BLaER1 treated with 17β-estradiol and CSF1 and Interleukin-3, amounts not matched to agents 10 nM and 100 nM (cell line): ENCODE data around the gene NBR1.

Source experiments
- H3K27ac ChIP-seq, 11 experiments: shearing (Covaris generic); formaldehyde crosslinking; 2 replicates each; pipeline ENCODE4 v1.8.1; 2022
- H3K27me3 ChIP-seq, 11 experiments: shearing (Covaris generic); formaldehyde crosslinking; 2 replicates each; pipeline ENCODE4 v1.8.1; 2022
- H3K36me3 ChIP-seq, 11 experiments: shearing (Covaris generic); formaldehyde crosslinking; 2 replicates each; pipeline ENCODE4 v1.8.1; 2022
- H3K4me1 ChIP-seq, 10 experiments: shearing (Covaris generic); formaldehyde crosslinking; 2 replicates each; pipeline ENCODE4 v1.8.1; 2022
- H3K4me2 ChIP-seq, 11 experiments: shearing (Covaris generic); formaldehyde crosslinking; 2 replicates each; pipeline ENCODE4 v1.8.1; 2022
- H3K4me3 ChIP-seq, 10 experiments: shearing (Covaris generic); formaldehyde crosslinking; 2 replicates each; pipeline ENCODE4 v1.8.1; 2022
- H3K9ac ChIP-seq, 11 experiments: shearing (Covaris generic); formaldehyde crosslinking; 2 replicates each; pipeline ENCODE4 v1.8.1; 2022
- H3K9me3 ChIP-seq, 11 experiments: shearing (Covaris generic); formaldehyde crosslinking; replicated peaks in 1 of 11; 2 replicates each; pipeline ENCODE4 v1.8.1; 2022
- H4K20me1 ChIP-seq, 11 experiments: shearing (Covaris generic); formaldehyde crosslinking; 2 replicates each; pipeline ENCODE4 v1.8.1; 2022
- Cebpa-rat ChIP-seq, 11 experiments: shearing (Covaris generic); IDR thresholded peaks; 2 replicates each; pipeline ENCODE4 v1.8.1; 2022

NBR1 gene

DNA sequence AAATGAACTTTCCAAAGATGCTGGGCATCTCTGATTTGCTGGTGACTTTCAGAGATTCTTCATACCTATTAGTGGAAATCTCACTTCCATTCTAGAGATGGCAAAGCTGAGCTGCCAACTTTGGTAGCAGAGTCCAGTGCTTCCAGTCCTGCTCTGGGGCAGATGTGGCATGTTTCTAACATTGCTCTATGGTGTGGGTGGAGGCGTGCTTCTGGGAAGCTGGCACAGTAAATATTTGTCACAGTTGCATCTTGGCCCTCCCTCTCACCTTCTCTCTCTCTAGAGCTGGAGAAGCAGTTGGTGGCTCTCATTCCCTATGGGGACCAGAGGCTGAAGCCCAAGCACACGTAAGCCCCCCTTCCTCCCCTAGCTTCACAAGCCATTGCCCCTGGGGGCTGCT is 42.5 kb downstream of the NBR1 start:
- peak overlapping the region in 8 of 10 experiments; percentile 80 to 91 (median 86); a peak in 16 of 20 replicates for H3K4me3 ChIP-seq
- TF ChIP-seq Cebpa-rat (IDR thresholded peaks at IDR 0.05), result no peak
- H3K36me3 ChIP-seq, result peaks cover 18 to 75% (median 53%) of the 10 kb centered on the region in 11 experiments; a peak in 21 of 22 replicates
- H3K27ac ChIP-seq, result peak overlapping the region; percentile 59 to 98 (median 89); a peak in 18 of 22 replicates
- peaks cover 0 to 58% (median 18%) of the 10 kb centered on the region in 11 experiments; a peak in 12 of 22 replicates for H4K20me1 ChIP-seq
- peak overlapping the region; percentile 86 to 100 (median 98) for H3K4me2 ChIP-seq
- peaks cover 34 to 71% (median 43%) of the 10 kb centered on the region in 10 experiments for H3K4me1 ChIP-seq
- no peaks in the 10 kb centered on the region for H3K9me3 ChIP-seq
- peak overlapping the region; percentile 78 to 98 (median 90); a peak in 20 of 22 replicates for H3K9ac ChIP-seq
- no peaks in the 10 kb centered on the region for H3K27me3 ChIP-seq

GRCh38 chr17:43215341-43215740 is 44.3 kb downstream of the NBR1 start:
- H3K27me3 ChIP-seq, result no peaks in the 10 kb centered on the region
- TF ChIP-seq Cebpa-rat (IDR thresholded peaks at IDR 0.05), result no peak
- H3K27ac ChIP-seq, result no peak overlapping the region
- peak overlapping the region in 1 of 11 experiments; percentile 14; a peak in 1 of 22 replicates for H3K9ac ChIP-seq
- peaks cover 0 to 76% (median 26%) of the 10 kb centered on the region in 11 experiments; a peak in 13 of 22 replicates for H4K20me1 ChIP-seq
- H3K36me3 ChIP-seq, result peaks cover 18 to 75% (median 58%) of the 10 kb centered on the region in 11 experiments; a peak in 21 of 22 replicates
- H3K4me2 ChIP-seq, result peak overlapping the region in 3 of 11 experiments; percentile 94 to 100 (median 99); a peak in 6 of 22 replicates
- H3K9me3 ChIP-seq, result no peaks in the 10 kb centered on the region
- H3K4me3 ChIP-seq, result no peak overlapping the region
- H3K4me1 ChIP-seq, result peaks cover 48 to 85% (median 58%) of the 10 kb centered on the region in 10 experiments

- H3K4me3 ChIP-seq, result no peak overlapping the region
- H4K20me1 ChIP-seq, result peaks cover 0 to 87% (median 33%) of the 10 kb centered on the region in 11 experiments; a peak in 14 of 22 replicates
- peaks cover 18 to 84% (median 58%) of the 10 kb centered on the region in 11 experiments; a peak in 21 of 22 replicates for H3K36me3 ChIP-seq
- peak overlapping the region in 4 of 11 experiments; percentile 1 to 100 (median 96); a peak in 7 of 22 replicates for H3K4me2 ChIP-seq
- H3K9ac ChIP-seq, result no peak overlapping the region
- H3K9me3 ChIP-seq, result no peaks in the 10 kb centered on the region
- no peaks in the 10 kb centered on the region for H3K27me3 ChIP-seq
- no peak for TF ChIP-seq Cebpa-rat (IDR thresholded peaks at IDR 0.05)
- no peak overlapping the region for H3K27ac ChIP-seq
- peaks cover 49 to 86% (median 60%) of the 10 kb centered on the region in 10 experiments for H3K4me1 ChIP-seq
Measured at GRCh38 chr17:43216369-43216761, 45.4 kb downstream of the NBR1 start.

DNA sequence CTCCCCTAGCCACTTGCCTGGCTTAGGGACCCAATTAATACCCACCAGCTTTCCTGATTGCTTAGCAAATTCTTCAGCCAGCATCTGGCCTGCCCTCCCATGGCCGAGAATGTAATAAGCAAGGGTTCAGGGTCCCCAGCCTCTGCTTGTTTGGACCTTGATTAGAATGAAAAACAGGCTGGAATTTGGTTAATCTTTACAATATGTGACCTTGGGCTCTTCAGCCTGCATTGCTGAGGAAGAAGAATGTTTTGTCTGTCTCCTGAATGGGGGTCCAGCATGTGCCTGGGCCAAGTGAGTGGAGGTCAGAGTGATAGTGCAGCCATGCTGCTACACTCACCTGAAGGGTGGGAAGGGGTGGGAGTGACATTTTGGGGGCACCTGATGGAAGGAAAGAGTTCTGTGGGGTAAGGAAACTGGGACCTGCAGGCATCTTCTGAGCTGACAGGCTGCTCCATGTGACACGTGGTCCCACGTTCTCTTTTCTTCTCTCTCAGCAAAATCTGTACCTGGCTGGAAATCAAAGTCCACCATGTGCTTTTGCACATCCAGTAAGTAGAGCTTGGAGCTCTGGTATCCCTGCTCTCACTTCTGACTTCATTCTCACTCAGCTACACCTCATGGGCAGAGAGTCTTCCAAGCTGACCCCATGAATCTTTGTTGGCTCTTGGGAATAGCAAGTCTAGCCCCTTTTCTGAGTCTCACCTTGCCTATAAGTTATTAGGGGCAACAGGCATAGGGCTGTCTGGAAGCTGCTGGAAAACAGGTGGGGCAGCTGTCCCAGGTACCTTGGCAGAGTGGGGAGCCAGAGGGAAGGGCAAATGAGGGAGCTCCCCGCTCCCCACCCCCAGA is 46.0 kb downstream of the NBR1 start:
- no peak for TF ChIP-seq Cebpa-rat (IDR thresholded peaks at IDR 0.05)
- no peak overlapping the region for H3K27ac ChIP-seq

GRCh38 chr17:43217614-43218087 is 46.6 kb downstream of the NBR1 start:
- H3K4me3 ChIP-seq, result no peak overlapping the region
- H3K4me1 ChIP-seq, result peaks cover 52 to 89% (median 63%) of the 10 kb centered on the region in 10 experiments
- H3K9ac ChIP-seq, result peak overlapping the region in 2 of 11 experiments; percentile 31 to 40; a peak in 2 of 22 replicates
- H3K27me3 ChIP-seq, result no peaks in the 10 kb centered on the region
- H3K4me2 ChIP-seq, result peak overlapping the region in 5 of 11 experiments; percentile 5 to 35 (median 26); a peak in 5 of 22 replicates
- no peaks in the 10 kb centered on the region for H3K9me3 ChIP-seq
- H4K20me1 ChIP-seq, result peaks cover 0 to 100% (median 33%) of the 10 kb centered on the region in 11 experiments; a peak in 14 of 22 replicates
- TF ChIP-seq Cebpa-rat (IDR thresholded peaks at IDR 0.05), result no peak
- H3K36me3 ChIP-seq, result peaks cover 18 to 97% (median 64%) of the 10 kb centered on the region in 11 experiments; a peak in 21 of 22 replicates
- H3K27ac ChIP-seq, result no peak overlapping the region

More for the DNA sequence above, 46.0 kb downstream of the NBR1 start:
- peaks cover 0 to 93% (median 33%) of the 10 kb centered on the region in 11 experiments; a peak in 14 of 22 replicates for H4K20me1 ChIP-seq
- no peaks in the 10 kb centered on the region for H3K27me3 ChIP-seq
- peaks cover 18 to 90% (median 58%) of the 10 kb centered on the region in 11 experiments; a peak in 21 of 22 replicates for H3K36me3 ChIP-seq
- peak overlapping the region in 6 of 11 experiments; percentile 1 to 100 (median 64); a peak in 9 of 22 replicates for H3K4me2 ChIP-seq
- H3K9me3 ChIP-seq, result no peaks in the 10 kb centered on the region
- peak overlapping the region in 2 of 11 experiments; percentile 31 to 40; a peak in 2 of 22 replicates for H3K9ac ChIP-seq
- peaks cover 54 to 89% (median 64%) of the 10 kb centered on the region in 10 experiments for H3K4me1 ChIP-seq
- H3K4me3 ChIP-seq, result no peak overlapping the region

DNA sequence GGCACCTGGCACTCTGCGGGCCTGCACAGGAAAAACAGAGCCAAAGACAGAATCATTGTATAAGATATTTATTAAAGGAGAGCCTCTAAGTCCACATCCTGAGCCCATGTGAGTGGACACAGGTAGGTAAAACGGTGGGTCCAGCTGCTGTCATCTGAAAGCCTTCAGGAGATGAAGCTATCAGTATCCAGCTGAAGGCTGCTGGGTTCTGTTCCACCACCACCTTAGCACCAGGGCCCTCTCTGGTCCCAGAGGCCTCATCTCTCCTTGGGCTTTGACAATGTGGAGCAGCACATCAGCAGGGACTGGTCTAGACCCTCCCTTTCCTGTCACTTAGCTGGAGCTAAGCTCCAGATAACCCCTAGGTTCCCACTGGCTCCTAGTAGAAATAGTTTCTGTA is 48.0 kb downstream of the NBR1 start:
- Histone ChIP-seq H3K4me2 (peak overlapping the region in 7 of 11 experiments; percentile 13 to 70 (median 45); a peak in 6 of 22 replicates), H3K27ac (no peak overlapping the region), H3K9ac (peak overlapping the region in 3 of 11 experiments; percentile 13 to 40 (median 34); a peak in 2 of 22 replicates), H3K4me1 (peaks cover 45 to 80% (median 56%) of the 10 kb centered on the region in 10 experiments), H3K9me3 (no peaks in the 10 kb centered on the region), H3K4me3 (no peak overlapping the region), H4K20me1 (peaks cover 0 to 100% (median 40%) of the 10 kb centered on the region in 11 experiments; a peak in 14 of 22 replicates), H3K27me3 (no peaks in the 10 kb centered on the region), H3K36me3 (peaks cover 18 to 100% (median 64%) of the 10 kb centered on the region in 11 experiments; a peak in 21 of 22 replicates)
- no peak for TF ChIP-seq Cebpa-rat (IDR thresholded peaks at IDR 0.05)

DNA sequence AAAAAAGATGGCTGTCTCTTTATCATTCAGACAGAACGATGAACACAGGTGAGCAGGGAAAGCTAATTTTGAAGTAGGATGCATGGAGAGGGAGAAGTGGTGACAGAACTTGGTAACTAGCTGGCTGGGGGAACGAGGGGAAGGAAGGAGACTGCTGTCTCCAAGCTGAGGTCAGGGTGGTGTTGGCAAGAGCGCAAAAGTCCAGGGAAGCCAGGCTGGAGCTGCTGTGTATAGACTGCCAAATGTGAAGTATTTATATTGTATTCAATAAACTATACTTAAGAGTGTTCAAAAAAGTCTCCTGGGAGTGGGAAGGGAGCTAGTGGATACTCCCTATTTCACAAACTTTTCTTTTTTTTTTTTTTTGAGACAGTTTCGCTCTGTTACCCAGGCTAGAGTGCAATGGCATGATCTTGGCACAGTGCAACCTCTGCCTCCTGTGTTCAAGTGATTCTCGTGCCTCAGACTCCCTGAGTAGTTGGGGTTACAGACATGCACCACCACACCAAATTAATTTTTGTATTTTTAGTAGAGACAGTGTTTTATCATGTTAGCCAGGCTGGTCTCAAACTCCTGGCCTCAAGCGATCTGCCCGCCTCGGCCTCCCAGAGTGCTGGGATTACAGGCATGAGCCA is 48.8 kb downstream of the NBR1 start:
- H3K9ac ChIP-seq, result peak overlapping the region in 1 of 11 experiments; percentile 47; a peak in 2 of 22 replicates
- H3K36me3 ChIP-seq, result peaks cover 18 to 100% (median 64%) of the 10 kb centered on the region in 11 experiments; a peak in 21 of 22 replicates
- H3K4me1 ChIP-seq, result peaks cover 41 to 78% (median 56%) of the 10 kb centered on the region in 10 experiments
- H3K9me3 ChIP-seq, result no peaks in the 10 kb centered on the region
- H3K4me3 ChIP-seq, result no peak overlapping the region
- peaks cover 0 to 100% (median 42%) of the 10 kb centered on the region in 11 experiments; a peak in 14 of 22 replicates for H4K20me1 ChIP-seq
- H3K27me3 ChIP-seq, result no peaks in the 10 kb centered on the region
- H3K27ac ChIP-seq, result no peak overlapping the region
- TF ChIP-seq Cebpa-rat (IDR thresholded peaks at IDR 0.05), result no peak
- peak overlapping the region in 8 of 11 experiments; percentile 13 to 74 (median 68); a peak in 15 of 22 replicates for H3K4me2 ChIP-seq

- no peaks in the 10 kb centered on the region for H3K9me3 ChIP-seq
- H3K27ac ChIP-seq, result no peak overlapping the region
- peaks cover 0 to 98% (median 40%) of the 10 kb centered on the region in 11 experiments; a peak in 14 of 22 replicates for H4K20me1 ChIP-seq
- TF ChIP-seq Cebpa-rat (IDR thresholded peaks at IDR 0.05), result no peak
- peaks cover 41 to 72% (median 55%) of the 10 kb centered on the region in 10 experiments for H3K4me1 ChIP-seq
- H3K27me3 ChIP-seq, result no peaks in the 10 kb centered on the region
- H3K4me2 ChIP-seq, result peak overlapping the region in 10 of 11 experiments; percentile 6 to 74 (median 60); a peak in 17 of 22 replicates
- peak overlapping the region in 2 of 11 experiments; percentile 5 to 47; a peak in 2 of 22 replicates for H3K9ac ChIP-seq
- no peak overlapping the region for H3K4me3 ChIP-seq
- H3K36me3 ChIP-seq, result peaks cover 14 to 98% (median 60%) of the 10 kb centered on the region in 11 experiments; a peak in 21 of 22 replicates
Measured at GRCh38 chr17:43220511-43221125, 49.6 kb downstream of the NBR1 start.
